IMR-90 (cell line): ENCODE measurements around the gene PRAME. TPM values are rescaled to one million over a fixed set of nuclear protein-coding genes. Genes with fewer than 3 reads are reported as not detected.

Experiments used
- ATAC-seq: fragments of 200-7000 bp; cut with Tn5 transposase; 2 replicates; pipeline ENCODE4 v1.9.1; 2020; ENCODE audit warnings: low read depth, mild to moderate bottlenecking, moderate library complexity
- BruUV-seq: library from RNA; stranded (reverse); fragments of 400-500 nt; replicated peaks from 2 replicates; lab custom pipeline; 2021; lab: Mats Ljungman, UMichigan
- CTCF ChIA-PET: fragments of 300-600 bp; formaldehyde crosslinking; extraction: SDS; loops from one replicate; lab custom pipeline; 2021; ENCODE audit warnings: antibody characterized with exemption; lab: Yijun Ruan, JAX
- POLR2A ChIA-PET: fragments of 300-600 bp; sonication (Branson Sonifier 250); formaldehyde crosslinking; loops from one replicate; lab custom pipeline; 2022; ENCODE audit warnings: antibody characterized with exemption; ENCODE audit not compliant: unreplicated experiment; lab: Charles Lee
- DNase-seq: peaks from one replicate; pipeline ENCODE4 v3.0.0; 2013
- H2AFZ ChIP-seq: replicated peaks from 2 replicates; pipeline ENCODE3; 2013; ENCODE audit warnings: low read length, mild to moderate bottlenecking; ENCODE audit not compliant: poor library complexity
- H2AK5ac ChIP-seq: 2 replicates; pipeline ENCODE4 v1.6.1; 2013; ENCODE audit warnings: low read depth, low read length, inconsistent platforms
- H2AK9ac ChIP-seq: replicated peaks from 2 replicates; pipeline ENCODE3; 2013; ENCODE audit warnings: mild to moderate bottlenecking, low read depth, low read length, moderate library complexity; ENCODE audit not compliant: poor library complexity
- H2BK120ac ChIP-seq: 2 replicates; pipeline ENCODE4 v1.6.1; 2013; ENCODE audit warnings: low read depth, low read length, inconsistent platforms
- H2BK15ac ChIP-seq: 3 replicates; pipeline ENCODE4 v1.6.1; 2013; ENCODE audit warnings: low read depth, low read length, inconsistent platforms
- H2BK20ac ChIP-seq: 2 replicates; pipeline ENCODE4 v1.6.1; 2013; ENCODE audit warnings: low read depth, mild to moderate bottlenecking, inconsistent platforms, low read length, moderate library complexity
- H2BK5ac ChIP-seq: 2 replicates; pipeline ENCODE4 v1.6.1; 2013; ENCODE audit warnings: mild to moderate bottlenecking, low read depth, low read length, inconsistent platforms; ENCODE audit not compliant: poor library complexity, severe bottlenecking
- H3K14ac ChIP-seq: replicated peaks from 2 replicates; pipeline ENCODE4 v1.6.1; 2013; ENCODE audit warnings: low read depth, low read length, inconsistent platforms
- H3K18ac ChIP-seq: 2 replicates; pipeline ENCODE4 v1.6.1; 2013; ENCODE audit warnings: low read depth, low read length, control low read depth
- H3K23ac ChIP-seq: 2 replicates; pipeline ENCODE4 v1.6.1; 2013; ENCODE audit warnings: low read depth, low read length, inconsistent platforms
- H3K27ac ChIP-seq: 2 replicates; pipeline ENCODE4 v1.5.1; 2013; ENCODE audit warnings: mild to moderate bottlenecking, control low read depth, low read length; ENCODE audit not compliant: insufficient read depth
- H3K27me3 ChIP-seq: 2 replicates; pipeline ENCODE4 v1.6.1; 2013; ENCODE audit warnings: low read length; ENCODE audit not compliant: control insufficient read depth, insufficient read depth
- H3K36me3 ChIP-seq: 2 replicates; pipeline ENCODE4 v1.6.1; 2013; ENCODE audit warnings: low read length, mixed read lengths; ENCODE audit not compliant: control insufficient read depth, insufficient read depth
- H3K4ac ChIP-seq: 2 replicates; pipeline ENCODE4 v1.6.1; 2013; ENCODE audit warnings: low read depth, low read length, inconsistent platforms
- H3K4me1 ChIP-seq: 2 replicates; pipeline ENCODE4 v1.6.1; 2013; ENCODE audit warnings: low read length, mixed read lengths; ENCODE audit not compliant: control insufficient read depth, insufficient read depth
- H3K4me2 ChIP-seq: 2 replicates; pipeline ENCODE4 v1.6.1; 2013; ENCODE audit warnings: low read depth, mild to moderate bottlenecking, control low read depth, low read length, moderate library complexity
- H3K4me3 ChIP-seq: 2 replicates; pipeline ENCODE4 v1.5.1; 2013; ENCODE audit warnings: low read depth, mild to moderate bottlenecking, control low read depth, low read length, moderate library complexity; ENCODE audit not compliant: insufficient read depth
- H3K56ac ChIP-seq: 2 replicates; pipeline ENCODE4 v1.6.1; 2013; ENCODE audit warnings: low read length, inconsistent platforms; ENCODE audit not compliant: insufficient read depth; ENCODE audit errors: extremely low read depth
- H3K79me1 ChIP-seq, 2 experiments: 2 replicates each; pipeline ENCODE4 v1.6.1; 2013; ENCODE audit warnings: low read length in 2 of 2, inconsistent platforms in 1 of 2, low read depth in 1 of 2
- H3K9ac ChIP-seq: 2 replicates; pipeline ENCODE4 v1.6.1; 2013; ENCODE audit warnings: low read depth, low read length, control low read depth
- H3K9me1 ChIP-seq: 2 replicates; pipeline ENCODE4 v1.6.1; 2013; ENCODE audit warnings: low read length, inconsistent platforms; ENCODE audit not compliant: insufficient read depth
- H3K9me3 ChIP-seq: 2 replicates; pipeline ENCODE4 v1.6.1; 2013; ENCODE audit warnings: low read length; ENCODE audit not compliant: control insufficient read depth, insufficient read depth
- H4K20me1 ChIP-seq: 2 replicates; pipeline ENCODE4 v1.6.1; 2013; ENCODE audit warnings: low read length, inconsistent platforms; ENCODE audit not compliant: insufficient read depth
- H4K5ac ChIP-seq: 2 replicates; pipeline ENCODE4 v1.6.1; 2013; ENCODE audit warnings: mild to moderate bottlenecking, low read depth, low read length, control low read depth
- H4K8ac ChIP-seq, 2 experiments: 2 replicates each; pipeline ENCODE4 v1.6.1; 2013; ENCODE audit warnings: low read depth in 2 of 2, low read length in 2 of 2, control low read depth in 1 of 2, inconsistent platforms in 1 of 2
- H4K91ac ChIP-seq: 2 replicates; pipeline ENCODE4 v1.6.1; 2013; ENCODE audit warnings: low read depth, low read length, inconsistent platforms; ENCODE audit not compliant: insufficient read depth
- BHLHE40 ChIP-seq: fragments of 150-350 bp; IDR thresholded peaks from 2 replicates; pipeline ENCODE4 v1.6.1; 2016; ENCODE audit warnings: mild to moderate bottlenecking, low read depth, low read length
- CEBPB ChIP-seq: IDR thresholded peaks from 2 replicates; pipeline ENCODE4 v1.6.1; 2012; ENCODE audit warnings: low read depth, low read length, improper control_type of control experiment
- CHD1 ChIP-seq: IDR thresholded peaks from 2 replicates; pipeline ENCODE4 v1.6.1; 2012; ENCODE audit warnings: low read depth, low read length, improper control_type of control experiment
- FOS ChIP-seq: fragments of 150-350 bp; IDR thresholded peaks from 2 replicates; pipeline ENCODE4 v1.6.1; 2016; ENCODE audit warnings: low read depth, low read length
- MAFK ChIP-seq: IDR thresholded peaks from 2 replicates; pipeline ENCODE4 v1.6.1; 2012; ENCODE audit warnings: low read depth, low read length, improper control_type of control experiment
- MXI1 ChIP-seq: IDR thresholded peaks from 2 replicates; pipeline ENCODE4 v1.6.1; 2012; ENCODE audit warnings: low read depth, mild to moderate bottlenecking, low read length, moderate library complexity, borderline replicate concordance
- NFE2L2 ChIP-seq: fragments of 150-350 bp; IDR thresholded peaks from 2 replicates; pipeline ENCODE4 v1.6.1; 2016; ENCODE audit warnings: low read depth, mild to moderate bottlenecking, low read length
- RAD21 ChIP-seq: IDR thresholded peaks from 2 replicates; pipeline ENCODE4 v1.6.1; 2012; ENCODE audit warnings: low read length, improper control_type of control experiment
- RFX5 ChIP-seq: IDR thresholded peaks from 2 replicates; pipeline ENCODE4 v1.8.0; 2012; ENCODE audit warnings: low read depth, mild to moderate bottlenecking, low read length, moderate library complexity
- SMC3 ChIP-seq: fragments of 150-350 bp; IDR thresholded peaks from 2 replicates; pipeline ENCODE4 v1.6.1; 2016; ENCODE audit warnings: low read depth, mild to moderate bottlenecking, antibody characterized with exemption, low read length, moderate library complexity
- WGBS, 2 experiments: methylation state at CpG; one replicate each; pipeline versions ENCODE4 v1.1.5 to v1.1.7; 2013; ENCODE audit warnings: missing lambda C conversion rate in 2 of 2; ENCODE audit not compliant: insufficient read length in 1 of 2; ENCODE audit errors: extremely low coverage in 2 of 2; 5-methylcytosine and 5-hydroxymethylcytosine counted together
- dilution Hi-C: fragments of 300-500 bp; cut with HindIII; formaldehyde crosslinking; loops from one replicate; pipeline ENCODE4 v1.14.3; 2018; ENCODE audit warnings: low sequenced_read_pairs; ENCODE audit not compliant: unreplicated experiment
- in situ Hi-C: fragments of 300-500 bp; cut with MboI; formaldehyde crosslinking; loops from 3 replicates; pipeline ENCODE4 v1.14.3; 2019; ENCODE audit warnings: low sequenced_read_pairs, inconsistent platforms, mixed read lengths
- intact Hi-C: fragments of 100-400 bp; cut with micrococcal nuclease; formaldehyde crosslinking; loops from 2 replicates; pipeline ENCODE4 v1.10.0; 2022
- polyA plus RNA-seq, 3 experiments: library from polyadenylated mRNA; depleted of rRNA; stranded (reverse); fragments of >200 nt; gene quantifications; 2 replicates each; pipeline ENCODE4 v1.2.3, GENCODE V29; 2012; ENCODE audit warnings: low replicate concordance in 1 of 3
- total RNA-seq: library from RNA; depleted of rRNA; stranded (reverse); fragments of >200 nt; gene quantifications from 2 replicates; pipeline ENCODE4 v1.2.3, GENCODE V29; 2012
- TF ChIP-seq, protein P1 (sequence below): fragments of 150-350 bp; IDR thresholded peaks from 2 replicates; pipeline ENCODE4 v1.6.1; 2016; ENCODE audit warnings: low read depth, mild to moderate bottlenecking, low read length, moderate library complexity, borderline replicate concordance
- TF ChIP-seq, protein P2 (sequence below): conservative IDR thresholded peaks from 2 replicates; pipeline ENCODE4 v1.5.1; 2012; ENCODE audit warnings: mild to moderate bottlenecking, low read depth, low read length, improper control_type of control experiment
- TF ChIP-seq, protein P3 (sequence below): fragments of 150-350 bp; IDR thresholded peaks from 2 replicates; pipeline ENCODE4 v1.6.1; 2017; ENCODE audit warnings: mild to moderate bottlenecking, antibody characterized with exemption, low read length, low read depth

PRAME gene
- total and polyA plus RNA-seq, 2 of the 4 experiments (the other 2 are of a cell fraction), result not detected

DNA sequence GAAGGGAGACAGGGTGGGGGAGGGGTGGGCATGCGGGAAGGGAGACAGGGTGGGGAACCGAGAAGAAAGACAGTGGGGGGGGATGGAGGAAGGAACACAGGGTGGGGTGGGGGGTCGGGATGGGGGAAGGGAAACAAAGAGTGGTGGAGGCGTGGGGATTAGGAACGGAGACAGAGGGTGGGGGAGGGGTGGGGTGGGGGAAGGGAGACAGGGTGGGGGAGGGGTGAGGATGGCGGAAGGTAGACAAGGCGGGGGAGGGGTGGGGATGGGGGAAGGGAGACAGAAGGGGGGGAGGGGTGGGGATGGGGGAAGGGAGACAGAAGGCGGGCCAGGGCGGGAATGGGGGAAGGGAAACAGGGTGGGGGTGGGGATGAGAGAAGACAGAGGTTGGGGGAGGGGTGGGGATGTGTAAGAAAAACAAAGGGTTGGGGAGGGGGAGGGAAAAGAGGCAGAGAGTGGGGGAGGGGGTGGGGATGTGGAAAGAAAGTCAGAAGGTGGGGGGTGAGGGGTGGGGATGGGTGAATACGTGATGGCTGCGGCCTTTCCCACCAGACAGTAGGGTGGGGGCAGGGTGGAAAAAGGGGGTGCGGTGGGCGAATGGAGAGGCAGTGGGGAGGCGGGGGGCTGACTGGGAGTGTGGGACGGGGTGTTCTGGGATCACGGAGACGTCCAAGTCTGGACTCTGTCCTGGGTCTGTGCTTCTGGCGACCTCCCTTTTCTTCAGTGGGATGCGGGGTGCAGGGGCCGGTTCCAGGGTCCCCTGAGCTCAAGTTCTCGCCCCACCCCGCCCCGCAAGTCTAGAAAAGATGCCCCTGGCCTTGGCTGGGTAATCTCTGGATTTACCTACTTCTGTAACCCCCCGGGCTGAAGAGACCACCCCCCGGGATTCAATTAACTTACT is 744 bp downstream of the PRAME start:
- no peak overlapping the region for H3K56ac ChIP-seq
- no peaks in the 10 kb centered on the region for H3K9me3 ChIP-seq
- no peak for ATAC-seq
- H4K5ac ChIP-seq, result no peak overlapping the region
- POLR2A ChIA-PET, result no interaction called here
- H2AFZ ChIP-seq, result no peak overlapping the region
- no peak overlapping the region for H3K23ac ChIP-seq
- H3K4ac ChIP-seq, result no peak overlapping the region
- in situ Hi-C loops, result no loop called here
- no peak overlapping the region for H2BK20ac ChIP-seq
- no peak overlapping the region for H3K27ac ChIP-seq
- H3K4me2 ChIP-seq, result no peak overlapping the region
- WGBS, 2 experiments, result 100% methylated on average over 1 of the region's 25 CpGs; no CpG with 5 or more reads in 1 of the 2 experiments
- no peak overlapping the region for H4K91ac ChIP-seq
- H4K20me1 ChIP-seq, result no peaks in the 10 kb centered on the region
- BruUV-seq, result no TSS peak
- H2BK120ac ChIP-seq, result no peak overlapping the region
- no peaks in the 10 kb centered on the region for H3K36me3 ChIP-seq
- H2BK5ac ChIP-seq, result no peak overlapping the region
- H3K79me1 ChIP-seq, result no peaks in the 10 kb centered on the region
- TF ChIP-seq, protein P1, sequence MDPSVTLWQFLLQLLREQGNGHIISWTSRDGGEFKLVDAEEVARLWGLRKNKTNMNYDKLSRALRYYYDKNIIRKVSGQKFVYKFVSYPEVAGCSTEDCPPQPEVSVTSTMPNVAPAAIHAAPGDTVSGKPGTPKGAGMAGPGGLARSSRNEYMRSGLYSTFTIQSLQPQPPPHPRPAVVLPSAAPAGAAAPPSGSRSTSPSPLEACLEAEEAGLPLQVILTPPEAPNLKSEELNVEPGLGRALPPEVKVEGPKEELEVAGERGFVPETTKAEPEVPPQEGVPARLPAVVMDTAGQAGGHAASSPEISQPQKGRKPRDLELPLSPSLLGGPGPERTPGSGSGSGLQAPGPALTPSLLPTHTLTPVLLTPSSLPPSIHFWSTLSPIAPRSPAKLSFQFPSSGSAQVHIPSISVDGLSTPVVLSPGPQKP, result no peak
- TF ChIP-seq BHLHE40 (no peak), CHD1 (no peak), SMC3 (no peak), RFX5 (no peak), MXI1 (no peak), CEBPB (no peak), NFE2L2 (no peak), FOS (no peak), MAFK (no peak), RAD21 (no peak)
- TF ChIP-seq, protein P2, sequence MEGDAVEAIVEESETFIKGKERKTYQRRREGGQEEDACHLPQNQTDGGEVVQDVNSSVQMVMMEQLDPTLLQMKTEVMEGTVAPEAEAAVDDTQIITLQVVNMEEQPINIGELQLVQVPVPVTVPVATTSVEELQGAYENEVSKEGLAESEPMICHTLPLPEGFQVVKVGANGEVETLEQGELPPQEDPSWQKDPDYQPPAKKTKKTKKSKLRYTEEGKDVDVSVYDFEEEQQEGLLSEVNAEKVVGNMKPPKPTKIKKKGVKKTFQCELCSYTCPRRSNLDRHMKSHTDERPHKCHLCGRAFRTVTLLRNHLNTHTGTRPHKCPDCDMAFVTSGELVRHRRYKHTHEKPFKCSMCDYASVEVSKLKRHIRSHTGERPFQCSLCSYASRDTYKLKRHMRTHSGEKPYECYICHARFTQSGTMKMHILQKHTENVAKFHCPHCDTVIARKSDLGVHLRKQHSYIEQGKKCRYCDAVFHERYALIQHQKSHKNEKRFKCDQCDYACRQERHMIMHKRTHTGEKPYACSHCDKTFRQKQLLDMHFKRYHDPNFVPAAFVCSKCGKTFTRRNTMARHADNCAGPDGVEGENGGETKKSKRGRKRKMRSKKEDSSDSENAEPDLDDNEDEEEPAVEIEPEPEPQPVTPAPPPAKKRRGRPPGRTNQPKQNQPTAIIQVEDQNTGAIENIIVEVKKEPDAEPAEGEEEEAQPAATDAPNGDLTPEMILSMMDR, result no peak
- TF ChIP-seq, protein P3, sequence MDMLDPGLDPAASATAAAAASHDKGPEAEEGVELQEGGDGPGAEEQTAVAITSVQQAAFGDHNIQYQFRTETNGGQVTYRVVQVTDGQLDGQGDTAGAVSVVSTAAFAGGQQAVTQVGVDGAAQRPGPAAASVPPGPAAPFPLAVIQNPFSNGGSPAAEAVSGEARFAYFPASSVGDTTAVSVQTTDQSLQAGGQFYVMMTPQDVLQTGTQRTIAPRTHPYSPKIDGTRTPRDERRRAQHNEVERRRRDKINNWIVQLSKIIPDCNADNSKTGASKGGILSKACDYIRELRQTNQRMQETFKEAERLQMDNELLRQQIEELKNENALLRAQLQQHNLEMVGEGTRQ, result no peak
- no peak for DNase-seq
- H3K4me3 ChIP-seq, result no peak overlapping the region
- H3K4me1 ChIP-seq, result no peaks in the 10 kb centered on the region
- H3K9me1 ChIP-seq, result no peaks in the 10 kb centered on the region; the same call in 1 of the 2 replicates
- H3K14ac ChIP-seq, result no peak overlapping the region
- H3K9ac ChIP-seq, result no peak overlapping the region
- H3K18ac ChIP-seq, result no peak overlapping the region
- intact Hi-C loops, result no loop called here
- CTCF ChIA-PET, result interaction anchor here (0.6 kb wide), 1 partner anchor 967 kb away, joined by 3 read pairs; no protein-coding TSS in a partner anchor
- no peak overlapping the region for H2AK9ac ChIP-seq
- no peak overlapping the region for H2AK5ac ChIP-seq
- dilution Hi-C loops, result no loop called here
- H4K8ac ChIP-seq, result no peak overlapping the region
- H3K27me3 ChIP-seq, result no peaks in the 10 kb centered on the region; the same call in 1 of the 2 replicates
- H2BK15ac ChIP-seq, result no peak overlapping the region
